GM10248 (cell line): ENCODE measurements around the gene ULBP1.
"Not testable (repeated sequence)": the region's sequence is repeated elsewhere in the genome, so short reads cannot be mapped to it uniquely, and the experiment has no call there.

ENCODE experiments used
- CTCF ChIA-PET: fragments of 300-600 bp; sonication (Branson Sonifier 250); formaldehyde crosslinking; extraction: SDS; loops from one replicate; lab custom pipeline; 2021; ENCODE audit warnings: antibody characterized with exemption; lab: Yijun Ruan, JAX
- POLR2A ChIA-PET: fragments of 350-650 bp; sonication (Branson Sonifier 250); formaldehyde crosslinking; extraction: SDS; loops from one replicate; lab custom pipeline; 2020; ENCODE audit warnings: antibody characterized with exemption; lab: Yijun Ruan, JAX
- DNase-seq: peaks from one replicate; pipeline ENCODE4 v3.0.0; 2012; ENCODE audit errors: extremely low spot score
- CTCF ChIP-seq: IDR thresholded peaks from 2 replicates; pipeline ENCODE4 v1.5.1; 2012; ENCODE audit warnings: mild to moderate bottlenecking, low read depth; ENCODE audit errors: extremely low read depth, missing control alignments, control extremely low read depth

Gene ULBP1

GRCh38 chr6:149933461-149933860 lies 30.3 kb upstream of the ULBP1 start:
- ChIA-PET POLR2A (no interaction called here), CTCF (interaction anchor here (1.2 to 1.4 kb wide), 2 partner anchors 8 to 138 kb away, joined by 3 read pairs; no protein-coding TSS in a partner anchor)
- TF ChIP-seq CTCF, result no peak
- no peak for DNase-seq

- ChIA-PET POLR2A (no interaction called here), CTCF (interaction anchor here (0.6 to 2.5 kb wide), 8 partner anchors 10 to 883 kb away, joined by 3 to 22 read pairs (median 4); no protein-coding TSS in a partner anchor)
- peak; percentile 66 for TF ChIP-seq CTCF
- peak; percentile 45 for DNase-seq
Measured at GRCh38 chr6:149934249-149935156, 29.2 kb upstream of the ULBP1 start.

GRCh38 chr6:149935246-149935645 lies 28.5 kb upstream of the ULBP1 start:
- DNase-seq, result no peak
- CTCF ChIA-PET, result interaction anchor here (0.6 to 2.5 kb wide), 7 partner anchors 11 to 460 kb away, joined by 3 to 22 read pairs (median 5); no protein-coding TSS in a partner anchor
- TF ChIP-seq CTCF, result no peak
- POLR2A ChIA-PET, result no interaction called here

- ChIA-PET CTCF (interaction anchor here (1.2 to 2.5 kb wide), 5 partner anchors 11 to 460 kb away, joined by 4 to 22 read pairs (median 5); no protein-coding TSS in a partner anchor), POLR2A (no interaction called here)
- TF ChIP-seq CTCF, result no peak
- no peak for DNase-seq
Measured at GRCh38 chr6:149935668-149936067, 28.1 kb upstream of the ULBP1 start.

GRCh38 chr6:149936743-149937142 lies 27.0 kb upstream of the ULBP1 start:
- TF ChIP-seq CTCF, result no peak
- POLR2A ChIA-PET, result no interaction called here
- no peak for DNase-seq
- CTCF ChIA-PET, result interaction anchor here (2.5 kb wide), 1 partner anchor 80 kb away, joined by 22 read pairs; no protein-coding TSS in a partner anchor

GRCh38 chr6:149938013-149938570 lies 25.7 kb upstream of the ULBP1 start:
- DNase-seq, POLR2A ChIA-PET: not testable (repeated sequence)
- CTCF ChIA-PET, result interaction anchor here (1.2 kb wide), 1 partner anchor 79 kb away, joined by 4 read pairs; no protein-coding TSS in a partner anchor
